22Rv1 (cell line): ENCODE results near the gene ARHGDIA.

Experiments used
- H3K27ac ChIP-seq: fragments of 450-650 bp; 2 replicates; pipeline ENCODE4 v1.5.1; 2017
- ZFX ChIP-seq: fragments of 450-650 bp; IDR thresholded peaks from 2 replicates; pipeline ENCODE4 v1.6.1; 2017; ENCODE audit warnings: antibody characterized with exemption, borderline replicate concordance
- TF ChIP-seq, protein P1 (sequence below): fragments of 450-650 bp; IDR thresholded peaks from 2 replicates; pipeline ENCODE4 v1.5.1; 2017; ENCODE audit warnings: mild to moderate bottlenecking

The ARHGDIA gene

DNA sequence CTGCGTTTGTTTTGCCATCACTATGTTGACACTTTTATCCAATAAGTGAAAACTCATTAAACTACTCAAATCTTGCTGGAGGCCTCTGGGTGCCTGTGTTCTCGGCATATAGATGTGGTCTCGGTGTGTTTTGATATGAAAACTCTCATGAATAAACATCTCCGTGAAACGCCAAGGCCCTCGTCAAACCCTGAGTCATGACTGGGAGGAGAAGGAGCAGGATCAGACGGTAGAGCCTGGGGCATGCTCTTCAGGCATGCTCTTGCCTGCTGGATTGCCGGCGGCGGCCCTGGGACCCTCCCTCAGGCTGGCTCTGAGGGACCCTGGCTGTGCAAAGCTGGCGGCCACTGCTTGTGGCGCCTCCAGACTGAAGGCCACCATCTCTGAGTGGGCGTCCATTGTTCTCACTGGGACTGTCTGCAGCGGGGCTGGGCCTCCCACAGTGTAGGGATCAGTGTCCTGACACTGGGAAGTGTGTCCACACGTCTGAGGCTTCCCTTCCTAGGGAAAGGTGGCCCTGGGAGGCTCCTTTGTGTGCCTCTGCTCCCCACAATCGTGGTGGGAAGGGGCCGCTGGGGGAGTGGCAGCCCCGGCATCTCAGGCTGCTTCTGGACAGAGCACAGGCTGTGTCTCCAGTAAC is 29.2 kb upstream of the ARHGDIA start:
- TF ChIP-seq, protein P1, sequence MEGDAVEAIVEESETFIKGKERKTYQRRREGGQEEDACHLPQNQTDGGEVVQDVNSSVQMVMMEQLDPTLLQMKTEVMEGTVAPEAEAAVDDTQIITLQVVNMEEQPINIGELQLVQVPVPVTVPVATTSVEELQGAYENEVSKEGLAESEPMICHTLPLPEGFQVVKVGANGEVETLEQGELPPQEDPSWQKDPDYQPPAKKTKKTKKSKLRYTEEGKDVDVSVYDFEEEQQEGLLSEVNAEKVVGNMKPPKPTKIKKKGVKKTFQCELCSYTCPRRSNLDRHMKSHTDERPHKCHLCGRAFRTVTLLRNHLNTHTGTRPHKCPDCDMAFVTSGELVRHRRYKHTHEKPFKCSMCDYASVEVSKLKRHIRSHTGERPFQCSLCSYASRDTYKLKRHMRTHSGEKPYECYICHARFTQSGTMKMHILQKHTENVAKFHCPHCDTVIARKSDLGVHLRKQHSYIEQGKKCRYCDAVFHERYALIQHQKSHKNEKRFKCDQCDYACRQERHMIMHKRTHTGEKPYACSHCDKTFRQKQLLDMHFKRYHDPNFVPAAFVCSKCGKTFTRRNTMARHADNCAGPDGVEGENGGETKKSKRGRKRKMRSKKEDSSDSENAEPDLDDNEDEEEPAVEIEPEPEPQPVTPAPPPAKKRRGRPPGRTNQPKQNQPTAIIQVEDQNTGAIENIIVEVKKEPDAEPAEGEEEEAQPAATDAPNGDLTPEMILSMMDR = no peak
- no peak for TF ChIP-seq ZFX
- H3K27ac ChIP-seq = peak overlapping the region; percentile 72

- H3K27ac ChIP-seq = peak overlapping the region; percentile 72; the same call in 1 of the 2 replicates
- TF ChIP-seq ZFX = no peak
- TF ChIP-seq, protein P1 = no peak
Measured at GRCh38 chr17:81899514-81900166, 28.5 kb upstream of the ARHGDIA start.

GRCh38 chr17:81898885-81899284 is 27.7 kb upstream of the ARHGDIA start:
- 0 out of 2 replicates have a peak overlapping the region, but pooled peaks have one; percentile 7 for H3K27ac ChIP-seq
- TF ChIP-seq ZFX = no peak
- TF ChIP-seq, protein P1 = no peak

GRCh38 chr17:81898029-81898866 is 27.1 kb upstream of the ARHGDIA start:
- 0 out of 2 replicates have a peak overlapping the region, but pooled peaks have one; percentile 15 for H3K27ac ChIP-seq
- TF ChIP-seq, protein P1 = no peak
- no peak for TF ChIP-seq ZFX

DNA sequence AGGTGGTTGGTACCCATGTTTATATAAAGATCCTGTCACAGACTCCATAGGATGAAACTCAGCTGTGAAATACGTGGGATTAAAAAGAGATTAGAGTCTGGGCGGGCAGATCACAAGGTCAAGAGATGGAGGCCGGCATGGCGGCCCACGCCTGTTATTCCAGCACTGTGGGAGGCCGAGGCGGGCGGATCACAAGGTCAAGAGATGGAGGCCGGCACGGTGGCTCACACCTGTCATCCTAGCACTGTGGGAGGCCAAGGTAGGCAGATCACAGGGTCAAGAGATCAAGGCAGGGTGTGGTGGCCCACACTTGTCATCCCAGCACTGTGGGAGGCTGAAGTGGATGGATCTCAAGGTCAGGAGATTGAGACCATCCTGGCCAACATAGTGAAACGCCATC is 24.3 kb upstream of the ARHGDIA start:
- no peak overlapping the region for H3K27ac ChIP-seq
- TF ChIP-seq ZFX = no peak
- TF ChIP-seq, protein P1 = no peak

GRCh38 chr17:81891303-81891552 is 20.1 kb upstream of the ARHGDIA start:
- peak overlapping the region; percentile 96 for H3K27ac ChIP-seq
- TF ChIP-seq, protein P1 = no peak
- TF ChIP-seq ZFX = no peak
